CD14-positive monocyte (primary cell): ENCODE measurements around the gene CAMK1D. TPM values are rescaled to one million over a fixed set of nuclear protein-coding genes. Genes with fewer than 3 reads are reported as not detected.
A peak's percentile ranks its signal among the peaks of the same experiment; 100 is the strongest.

Experiments used
- DNase-seq, 3 donors: peaks; one replicate each; pipeline ENCODE4 v3.0.0-alpha.2; 2011 to 2022
- H2AFZ ChIP-seq: 2 replicates; pipeline ENCODE4 v1.6.0; 2012; ENCODE audit warnings: mild to moderate bottlenecking, low read depth, low read length, inconsistent platforms; ENCODE audit not compliant: insufficient read depth, poor library complexity, severe bottlenecking
- H3K27ac ChIP-seq, 2 donors: 1 replicate in 1 of 2; 2 replicates in 1 of 2; pipeline ENCODE4 v1.5.1; 2012 to 2013; ENCODE audit warnings: low read length in 2 of 2, control low read depth in 1 of 2, inconsistent platforms in 1 of 2, low read depth in 1 of 2, mild to moderate bottlenecking in 1 of 2
- H3K27me3 ChIP-seq, 2 donors: one replicate each; pipeline versions ENCODE4 v1.6.0 to v1.6.1; 2011 to 2013; ENCODE audit warnings: low read length in 2 of 2; ENCODE audit not compliant: control insufficient read depth in 2 of 2, insufficient read depth in 2 of 2
- H3K36me3 ChIP-seq, 2 donors: replicated peaks in 1 of 2; 1 replicate in 1 of 2; 2 replicates in 1 of 2; pipeline versions ENCODE4 v1.5.1 to v1.6.1; 2012 to 2013; ENCODE audit warnings: low read length in 2 of 2, control low read depth in 1 of 2, inconsistent platforms in 1 of 2, mild to moderate bottlenecking in 1 of 2; ENCODE audit not compliant: insufficient read depth in 2 of 2, control insufficient read depth in 1 of 2
- H3K4me1 ChIP-seq, 2 donors: 1 replicate in 1 of 2; 2 replicates in 1 of 2; pipeline versions ENCODE4 v1.5.1 to v1.6.1; 2012 to 2013; ENCODE audit warnings: low read length in 2 of 2, control low read depth in 1 of 2, inconsistent platforms in 1 of 2, mild to moderate bottlenecking in 1 of 2, moderate library complexity in 1 of 2; ENCODE audit not compliant: insufficient read depth in 2 of 2, control insufficient read depth in 1 of 2
- H3K4me2 ChIP-seq: replicated peaks from 2 replicates; pipeline ENCODE3; 2012; ENCODE audit warnings: low read length, moderate library complexity, mild to moderate bottlenecking; ENCODE audit not compliant: poor library complexity, severe bottlenecking; ENCODE audit errors: extremely low read depth
- H3K4me3 ChIP-seq, 3 experiments: fragments of 200-600 bp in 1 of 3; sonication (generic) in 1 of 3; replicated peaks in 1 of 3; 1 replicate in 2 of 3; 2 replicates in 1 of 3; pipeline ENCODE4 v1.5.1; 2011 to 2013; ENCODE audit warnings: low read length in 3 of 3, mild to moderate bottlenecking in 3 of 3, control low read depth in 2 of 3, low read depth in 2 of 3, inconsistent platforms in 1 of 3, moderate library complexity in 1 of 3
- H3K79me2 ChIP-seq: 2 replicates; pipeline ENCODE4 v1.6.0; 2012; ENCODE audit warnings: mild to moderate bottlenecking, control low read depth, inconsistent platforms, low read length, moderate library complexity; ENCODE audit not compliant: insufficient read depth
- H3K9ac ChIP-seq: 2 replicates; pipeline ENCODE4 v1.6.0; 2017; ENCODE audit warnings: low read length, mild to moderate bottlenecking; ENCODE audit not compliant: insufficient read depth, poor library complexity, severe bottlenecking
- H3K9me3 ChIP-seq, 2 donors: replicated peaks in 1 of 2; 1 replicate in 1 of 2; 2 replicates in 1 of 2; pipeline versions ENCODE4 v1.5.1 to v1.6.1; 2012 to 2013; ENCODE audit warnings: low read length in 2 of 2, control low read depth in 1 of 2; ENCODE audit not compliant: control insufficient read depth in 1 of 2, insufficient read depth in 1 of 2
- H4K20me1 ChIP-seq: 2 replicates; pipeline ENCODE4 v1.6.0; 2012; ENCODE audit warnings: mild to moderate bottlenecking, low read length, control low read depth, moderate library complexity; ENCODE audit not compliant: insufficient read depth
- H3K27ac Mint-ChIP-seq, 7 donors: one replicate each; pipeline ENCODE4 v1.8.0; 2020; ENCODE audit warnings: mild to moderate bottlenecking in 7 of 7, mixed read lengths in 7 of 7, moderate library complexity in 6 of 7, inconsistent platforms in 2 of 7
- H3K27me3 Mint-ChIP-seq, 3 donors: one replicate each; pipeline ENCODE4 v1.8.0; 2021 to 2022; ENCODE audit warnings: low read depth in 3 of 3, mild to moderate bottlenecking in 3 of 3, mixed read lengths in 3 of 3, moderate library complexity in 3 of 3, inconsistent platforms in 1 of 3
- H3K36me3 Mint-ChIP-seq, 2 donors: one replicate each; pipeline ENCODE4 v1.8.0; 2020; ENCODE audit warnings: mixed read lengths in 2 of 2, inconsistent platforms in 1 of 2, mild to moderate bottlenecking in 1 of 2
- H3K4me1 Mint-ChIP-seq: one replicate; pipeline ENCODE4 v1.8.0; 2020; ENCODE audit warnings: mild to moderate bottlenecking, mixed read lengths
- H3K4me3 Mint-ChIP-seq, 2 donors: one replicate each; pipeline ENCODE4 v1.8.0; 2020; ENCODE audit warnings: mild to moderate bottlenecking in 2 of 2, mixed read lengths in 2 of 2, moderate library complexity in 1 of 2
- H3K9me3 Mint-ChIP-seq, 7 donors: one replicate each; pipeline ENCODE4 v1.8.0; 2020 to 2022; ENCODE audit warnings: mixed read lengths in 7 of 7, mild to moderate bottlenecking in 6 of 7, moderate library complexity in 6 of 7, inconsistent platforms in 2 of 7
- WGBS: methylation state at CpG from one replicate; pipeline ENCODE4 v1.1.5; 2013; ENCODE audit warnings: missing lambda C conversion rate; ENCODE audit not compliant: insufficient coverage; 5-methylcytosine and 5-hydroxymethylcytosine counted together
- intact Hi-C, 2 donors: fragments of 100-400 bp; cut with micrococcal nuclease; formaldehyde crosslinking; loops; one replicate each; pipeline versions ENCODE4 v1.15.0 to v1.15.1; 2023
- polyA plus RNA-seq, 3 donors: library from polyadenylated mRNA; depleted of rRNA in 1 of 3; unstranded in 2 of 3; stranded (reverse) in 1 of 3; fragments of 300-500 nt in 2 of 3; fragments of >200 nt in 1 of 3; fragmentation: Illumina TruSeq in 2 of 3; gene quantifications; 1 replicate in 2 of 3; 2 replicates in 1 of 3; pipeline ENCODE4 v1.2.3, GENCODE V29; 2012 to 2021
- TF ChIP-seq, protein P1 (sequence below): fragments of 200-600 bp; IDR thresholded peaks from one replicate; pipeline ENCODE4 v1.8.0; 2022; ENCODE audit warnings: antibody characterized with exemption, mild to moderate bottlenecking

The CAMK1D gene
- polyA plus RNA-seq, 3 donors: 6.7 to 11.8 (median 7.1) TPM

GRCh38 chr10:12749760-12750478 is 400.6 kb downstream of the CAMK1D start:
- intact Hi-C loops: no loop called here
- Histone ChIP-seq H3K27ac (no peak overlapping the region), H3K4me1 (no peaks in the 10 kb centered on the region), H3K9me3 (no peaks in the 10 kb centered on the region), H3K4me3 (no peak overlapping the region), H4K20me1 (peaks cover 4% of the 10 kb centered on the region), H3K4me2 (no peak overlapping the region), H3K9ac (no peak overlapping the region), H3K27me3 (no peaks in the 10 kb centered on the region), H3K36me3 (no peaks in the 10 kb centered on the region), H2AFZ (no peak overlapping the region), H3K79me2 (no peaks in the 10 kb centered on the region)
- H3K4me3 Mint-ChIP-seq: no peak overlapping the region
- TF ChIP-seq, protein P1, sequence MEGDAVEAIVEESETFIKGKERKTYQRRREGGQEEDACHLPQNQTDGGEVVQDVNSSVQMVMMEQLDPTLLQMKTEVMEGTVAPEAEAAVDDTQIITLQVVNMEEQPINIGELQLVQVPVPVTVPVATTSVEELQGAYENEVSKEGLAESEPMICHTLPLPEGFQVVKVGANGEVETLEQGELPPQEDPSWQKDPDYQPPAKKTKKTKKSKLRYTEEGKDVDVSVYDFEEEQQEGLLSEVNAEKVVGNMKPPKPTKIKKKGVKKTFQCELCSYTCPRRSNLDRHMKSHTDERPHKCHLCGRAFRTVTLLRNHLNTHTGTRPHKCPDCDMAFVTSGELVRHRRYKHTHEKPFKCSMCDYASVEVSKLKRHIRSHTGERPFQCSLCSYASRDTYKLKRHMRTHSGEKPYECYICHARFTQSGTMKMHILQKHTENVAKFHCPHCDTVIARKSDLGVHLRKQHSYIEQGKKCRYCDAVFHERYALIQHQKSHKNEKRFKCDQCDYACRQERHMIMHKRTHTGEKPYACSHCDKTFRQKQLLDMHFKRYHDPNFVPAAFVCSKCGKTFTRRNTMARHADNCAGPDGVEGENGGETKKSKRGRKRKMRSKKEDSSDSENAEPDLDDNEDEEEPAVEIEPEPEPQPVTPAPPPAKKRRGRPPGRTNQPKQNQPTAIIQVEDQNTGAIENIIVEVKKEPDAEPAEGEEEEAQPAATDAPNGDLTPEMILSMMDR: no peak
- peaks cover 0 to 8% (median 2%) of the 10 kb centered on the region in 7 donors for H3K9me3 Mint-ChIP-seq
- no peak overlapping the region for H3K27ac Mint-ChIP-seq
- no peaks in the 10 kb centered on the region for H3K4me1 Mint-ChIP-seq
- DNase-seq: no peak
- whole genome bisulfite sequencing: 96% methylated on average over 8 of the region's 14 CpGs
- H3K27me3 Mint-ChIP-seq: peaks cover 0 to 6% (median 5%) of the 10 kb centered on the region in 3 donors
- H3K36me3 Mint-ChIP-seq: no peaks in the 10 kb centered on the region

DNA sequence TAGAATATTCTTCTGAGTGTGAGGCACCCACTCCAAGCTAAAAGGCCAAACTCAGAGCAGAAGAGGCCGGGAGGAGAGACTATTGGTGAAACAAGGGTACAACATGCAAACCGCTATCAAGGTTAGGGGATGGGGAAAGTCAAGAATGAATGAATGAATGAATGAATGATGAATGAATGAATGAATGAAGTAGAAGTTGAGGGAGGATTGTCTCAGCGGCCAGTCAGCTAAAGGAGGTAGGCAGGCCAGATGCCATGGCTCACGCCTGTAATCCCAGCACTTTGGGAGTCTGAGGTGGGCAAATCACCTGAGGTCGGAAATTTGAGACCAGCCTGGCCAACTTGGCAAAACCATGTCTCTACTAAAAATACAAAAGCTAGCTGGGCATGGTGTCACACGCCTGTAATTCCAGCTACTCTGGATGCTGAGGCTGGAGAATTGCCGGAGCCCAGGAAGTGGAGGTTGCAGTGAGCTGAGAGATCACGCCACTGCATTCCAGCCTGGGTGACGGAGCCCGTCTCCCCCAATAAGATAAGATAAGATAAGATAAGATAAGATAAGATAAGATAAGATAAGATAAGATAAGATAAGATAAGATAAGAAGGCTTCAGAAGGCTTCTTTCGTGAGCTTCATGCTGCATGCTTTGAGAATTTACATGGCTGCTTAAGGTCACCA is 401.3 kb downstream of the CAMK1D start:
- Histone ChIP-seq H3K9ac (no peak overlapping the region), H3K27me3 (no peaks in the 10 kb centered on the region), H3K4me1 (no peaks in the 10 kb centered on the region), H2AFZ (no peak overlapping the region), H3K27ac (no peak overlapping the region), H4K20me1 (peaks cover 4% of the 10 kb centered on the region), H3K79me2 (no peaks in the 10 kb centered on the region), H3K4me2 (no peak overlapping the region), H3K4me3 (no peak overlapping the region), H3K36me3 (no peaks in the 10 kb centered on the region), H3K9me3 (no peaks in the 10 kb centered on the region)
- Mint-ChIP-seq H3K27ac (peak overlapping the region in 1 of 7 donors; percentile 13), H3K4me3 (no peak overlapping the region), H3K4me1 (no peaks in the 10 kb centered on the region), H3K36me3 (no peaks in the 10 kb centered on the region), H3K27me3 (peaks cover 0 to 8% (median 6%) of the 10 kb centered on the region in 3 donors), H3K9me3 (peaks cover 0 to 8% (median 2%) of the 10 kb centered on the region in 7 donors)
- TF ChIP-seq, protein P1: no peak
- DNase-seq: no peak
- 92% methylated on average over 3 of the region's 11 CpGs for WGBS
- intact Hi-C loops: no loop called here
